A673 (cell line): ENCODE measurements around the gene MAP2.

ENCODE experiments used
- CTCF ChIP-seq: fragments of 300-800, 200-600 bp; sonication (generic); conservative IDR thresholded peaks from 2 replicates; pipeline ENCODE4 v1.5.1; 2017; ENCODE audit warnings: low read depth, mild to moderate bottlenecking, antibody characterized with exemption, low read length, moderate library complexity, mixed read lengths
- EZH2 ChIP-seq: fragments of 200-600 bp; sonication (generic); IDR thresholded peaks from 2 replicates; pipeline ENCODE4 v1.6.1; 2017; ENCODE audit warnings: borderline replicate concordance, low read depth, mild to moderate bottlenecking, mixed read lengths, antibody characterized with exemption, low read length; ENCODE audit not compliant: poor library complexity, severe bottlenecking

DNA sequence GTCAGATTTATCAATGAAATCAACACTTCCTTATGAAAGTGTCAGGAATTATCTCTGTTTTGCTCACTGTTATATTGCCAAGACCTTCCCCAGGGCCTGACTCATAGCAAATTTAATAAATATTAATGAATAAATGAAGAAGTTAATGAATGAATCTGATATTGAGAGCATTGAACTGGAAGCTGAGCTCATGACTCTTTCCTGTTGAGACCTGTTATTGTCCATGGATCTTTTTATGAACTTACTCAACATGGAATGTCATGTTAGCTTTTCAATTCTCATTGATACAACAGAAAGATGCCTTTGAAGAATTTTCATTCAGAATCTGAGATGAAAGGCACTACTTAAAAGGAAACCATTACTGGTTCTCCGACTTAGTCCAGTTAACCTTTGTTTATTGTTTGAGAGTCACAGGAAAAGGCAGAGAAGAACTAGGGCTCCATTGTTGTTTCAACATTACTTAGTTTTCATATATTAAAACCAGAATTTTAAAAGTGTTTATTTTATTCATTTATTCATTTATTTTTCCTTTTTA lies 257.4 kb downstream of the MAP2 start:
- TF ChIP-seq EZH2 (no peak), CTCF (no peak)
